Osteoblast (primary cell): Measurements from ENCODE around the gene ATP2A2. TPM values are rescaled to one million over a fixed set of nuclear protein-coding genes. Genes with fewer than 3 reads are reported as not detected.

Experiments
- DNase-seq: peaks from one replicate; pipeline ENCODE4 v3.0.0; 2011; ENCODE audit warnings: low spot score, mixed read lengths; ENCODE audit not compliant: insufficient read length; ENCODE audit errors: missing footprints
- H2AFZ ChIP-seq: 2 replicates; pipeline ENCODE4 v1.6.0; 2011; ENCODE audit warnings: mild to moderate bottlenecking, low read length
- H3K27ac ChIP-seq: 2 replicates; pipeline ENCODE4 v1.5.1; 2011; ENCODE audit warnings: mild to moderate bottlenecking, low read depth, low read length, moderate library complexity
- H3K27me3 ChIP-seq: 2 replicates; pipeline ENCODE4 v1.6.0; 2012; ENCODE audit warnings: mild to moderate bottlenecking, control low read depth, inconsistent platforms, low read length, moderate library complexity; ENCODE audit not compliant: insufficient read depth
- H3K36me3 ChIP-seq: 2 replicates; pipeline ENCODE4 v1.5.1; 2011; ENCODE audit warnings: mild to moderate bottlenecking, low read length, control low read depth, moderate library complexity; ENCODE audit not compliant: insufficient read depth
- H3K4me1 ChIP-seq: 2 replicates; pipeline ENCODE4 v1.5.1; 2011; ENCODE audit warnings: mild to moderate bottlenecking, low read length, control low read depth, moderate library complexity; ENCODE audit not compliant: insufficient read depth
- H3K4me2 ChIP-seq: 2 replicates; pipeline ENCODE4 v1.6.0; 2011; ENCODE audit warnings: mild to moderate bottlenecking, low read length; ENCODE audit not compliant: insufficient read depth
- H3K4me3 ChIP-seq: fragments of 200-600 bp; sonication (generic); 3 replicates; pipeline ENCODE4 v1.5.1; 2012; ENCODE audit warnings: mild to moderate bottlenecking, low read length, inconsistent platforms; ENCODE audit not compliant: insufficient read depth
- H3K79me2 ChIP-seq: 2 replicates; pipeline ENCODE4 v1.6.0; 2012; ENCODE audit warnings: mild to moderate bottlenecking, low read length, control low read depth, inconsistent platforms; ENCODE audit not compliant: insufficient read depth
- H3K9me3 ChIP-seq: 2 replicates; pipeline ENCODE4 v1.5.1; 2011; ENCODE audit warnings: low read depth, low read length, control low read depth
- H4K20me1 ChIP-seq: 2 replicates; pipeline ENCODE4 v1.6.0; 2012; ENCODE audit warnings: mild to moderate bottlenecking, low read length, control low read depth; ENCODE audit not compliant: insufficient read depth
- CTCF ChIP-seq: IDR thresholded peaks from 2 replicates; pipeline ENCODE4 v1.5.1; 2011; ENCODE audit warnings: mild to moderate bottlenecking, low read depth, low read length, moderate library complexity; ENCODE audit errors: extremely low read depth
- total RNA-seq: library from RNA; depleted of rRNA; stranded (reverse); fragments of >200 nt; gene quantifications from 2 replicates; pipeline ENCODE4 v1.2.3, GENCODE V29; 2012

Gene ATP2A2
- total RNA-seq, 1 donor, result 107 TPM

GRCh38 chr12:110345963-110346362 is 64.9 kb downstream of the ATP2A2 start:
- Histone ChIP-seq H3K79me2 (peaks cover 11% of the 10 kb centered on the region), H3K4me2 (no peak overlapping the region), H3K9me3 (no peaks in the 10 kb centered on the region), H3K4me1 (peaks cover 3% of the 10 kb centered on the region), H3K27me3 (no peaks in the 10 kb centered on the region), H2AFZ (no peak overlapping the region), H3K4me3 (no peak overlapping the region), H3K36me3 (peaks cover 99% of the 10 kb centered on the region), H4K20me1 (peaks cover 29% of the 10 kb centered on the region), H3K27ac (no peak overlapping the region)
- no peak for DNase-seq
- no peak for TF ChIP-seq CTCF

- Histone ChIP-seq H4K20me1 (peaks cover 29% of the 10 kb centered on the region), H3K9me3 (no peaks in the 10 kb centered on the region), H3K27me3 (no peaks in the 10 kb centered on the region), H3K4me2 (no peak overlapping the region), H3K79me2 (peaks cover 4% of the 10 kb centered on the region), H3K4me3 (no peak overlapping the region), H3K36me3 (peaks cover 82% of the 10 kb centered on the region), H3K27ac (no peak overlapping the region), H2AFZ (no peak overlapping the region), H3K4me1 (no peaks in the 10 kb centered on the region)
- TF ChIP-seq CTCF, result no peak
- no peak for DNase-seq
These were observed 66.7 kb downstream of the ATP2A2 start for GRCh38 chr12:110347767-110348166.

GRCh38 chr12:110348431-110349059 is 67.5 kb downstream of the ATP2A2 start:
- peaks cover 4% of the 10 kb centered on the region for H3K79me2 ChIP-seq
- H3K27me3 ChIP-seq, result no peaks in the 10 kb centered on the region
- no peaks in the 10 kb centered on the region for H3K9me3 ChIP-seq
- TF ChIP-seq CTCF, result no peak
- peaks cover 29% of the 10 kb centered on the region for H4K20me1 ChIP-seq
- H3K4me2 ChIP-seq, result no peak overlapping the region
- H2AFZ ChIP-seq, result no peak overlapping the region
- H3K4me1 ChIP-seq, result no peaks in the 10 kb centered on the region
- H3K4me3 ChIP-seq, result no peak overlapping the region
- DNase-seq, result no peak
- H3K36me3 ChIP-seq, result peaks cover 79% of the 10 kb centered on the region
- no peak overlapping the region for H3K27ac ChIP-seq

- Histone ChIP-seq H3K4me1 (no peaks in the 10 kb centered on the region), H2AFZ (no peak overlapping the region), H4K20me1 (peaks cover 29% of the 10 kb centered on the region), H3K4me2 (no peak overlapping the region), H3K27me3 (no peaks in the 10 kb centered on the region), H3K27ac (no peak overlapping the region), H3K36me3 (peaks cover 74% of the 10 kb centered on the region), H3K9me3 (no peaks in the 10 kb centered on the region), H3K4me3 (no peak overlapping the region), H3K79me2 (peaks cover 4% of the 10 kb centered on the region)
- no peak for DNase-seq
- no peak for TF ChIP-seq CTCF
These were observed 68.0 kb downstream of the ATP2A2 start for GRCh38 chr12:110349096-110349495.
